Coronary artery (tissue), 2 donors: ENCODE measurements around the gene OLFM4.

ENCODE experiments used
- DNase-seq: peaks from one replicate; pipeline ENCODE4 v3.0.0-alpha.2; 2017; ENCODE audit warnings: low spot score
- H3K27ac ChIP-seq, 2 donors: fragments of 200-600 bp; sonication (generic); one replicate each; pipeline ENCODE4 v1.5.1; 2016 to 2019
- H3K4me3 ChIP-seq: fragments of 200-600 bp; sonication (generic); 2 replicates; pipeline ENCODE4 v1.5.1; 2016; ENCODE audit warnings: mild to moderate bottlenecking, moderate library complexity
- TF ChIP-seq, protein P1 (sequence below): fragments of 200-600 bp; sonication (generic); IDR thresholded peaks from one replicate; pipeline ENCODE4 v1.5.1; 2019; ENCODE audit warnings: antibody characterized with exemption

OLFM4 gene

DNA sequence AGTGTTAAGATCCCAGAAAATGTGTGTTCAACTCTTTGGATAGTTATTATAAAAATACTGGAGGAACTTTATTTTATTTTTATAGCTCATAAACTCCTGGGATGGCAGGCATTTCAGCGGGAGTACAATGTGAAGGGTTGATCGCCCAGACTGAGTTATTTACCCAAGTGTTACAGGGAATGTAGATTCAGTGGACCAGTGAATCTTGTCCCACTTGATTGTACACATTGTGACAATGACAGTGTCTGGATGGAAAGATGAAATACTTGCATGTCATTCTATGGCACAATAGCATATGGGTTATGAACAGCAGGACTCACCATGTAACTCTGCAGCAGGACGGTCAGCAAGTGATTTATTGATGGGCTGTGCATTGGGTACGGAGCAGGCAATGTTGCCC lies 20.3 kb downstream of the OLFM4 start:
- DNase-seq: no peak
- TF ChIP-seq, protein P1, sequence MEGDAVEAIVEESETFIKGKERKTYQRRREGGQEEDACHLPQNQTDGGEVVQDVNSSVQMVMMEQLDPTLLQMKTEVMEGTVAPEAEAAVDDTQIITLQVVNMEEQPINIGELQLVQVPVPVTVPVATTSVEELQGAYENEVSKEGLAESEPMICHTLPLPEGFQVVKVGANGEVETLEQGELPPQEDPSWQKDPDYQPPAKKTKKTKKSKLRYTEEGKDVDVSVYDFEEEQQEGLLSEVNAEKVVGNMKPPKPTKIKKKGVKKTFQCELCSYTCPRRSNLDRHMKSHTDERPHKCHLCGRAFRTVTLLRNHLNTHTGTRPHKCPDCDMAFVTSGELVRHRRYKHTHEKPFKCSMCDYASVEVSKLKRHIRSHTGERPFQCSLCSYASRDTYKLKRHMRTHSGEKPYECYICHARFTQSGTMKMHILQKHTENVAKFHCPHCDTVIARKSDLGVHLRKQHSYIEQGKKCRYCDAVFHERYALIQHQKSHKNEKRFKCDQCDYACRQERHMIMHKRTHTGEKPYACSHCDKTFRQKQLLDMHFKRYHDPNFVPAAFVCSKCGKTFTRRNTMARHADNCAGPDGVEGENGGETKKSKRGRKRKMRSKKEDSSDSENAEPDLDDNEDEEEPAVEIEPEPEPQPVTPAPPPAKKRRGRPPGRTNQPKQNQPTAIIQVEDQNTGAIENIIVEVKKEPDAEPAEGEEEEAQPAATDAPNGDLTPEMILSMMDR: no peak
- no peak overlapping the region for H3K4me3 ChIP-seq
- no peak overlapping the region for H3K27ac ChIP-seq

DNA sequence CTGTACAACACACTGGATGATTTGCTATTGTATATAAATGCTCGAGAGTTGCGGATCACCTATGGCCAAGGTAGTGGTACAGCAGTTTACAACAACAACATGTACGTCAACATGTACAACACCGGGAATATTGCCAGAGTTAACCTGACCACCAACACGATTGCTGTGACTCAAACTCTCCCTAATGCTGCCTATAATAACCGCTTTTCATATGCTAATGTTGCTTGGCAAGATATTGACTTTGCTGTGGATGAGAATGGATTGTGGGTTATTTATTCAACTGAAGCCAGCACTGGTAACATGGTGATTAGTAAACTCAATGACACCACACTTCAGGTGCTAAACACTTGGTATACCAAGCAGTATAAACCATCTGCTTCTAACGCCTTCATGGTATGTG lies 21.5 kb downstream of the OLFM4 start:
- TF ChIP-seq, protein P1: no peak
- Histone ChIP-seq H3K27ac (no peak overlapping the region), H3K4me3 (no peak overlapping the region)
- no peak for DNase-seq

DNA sequence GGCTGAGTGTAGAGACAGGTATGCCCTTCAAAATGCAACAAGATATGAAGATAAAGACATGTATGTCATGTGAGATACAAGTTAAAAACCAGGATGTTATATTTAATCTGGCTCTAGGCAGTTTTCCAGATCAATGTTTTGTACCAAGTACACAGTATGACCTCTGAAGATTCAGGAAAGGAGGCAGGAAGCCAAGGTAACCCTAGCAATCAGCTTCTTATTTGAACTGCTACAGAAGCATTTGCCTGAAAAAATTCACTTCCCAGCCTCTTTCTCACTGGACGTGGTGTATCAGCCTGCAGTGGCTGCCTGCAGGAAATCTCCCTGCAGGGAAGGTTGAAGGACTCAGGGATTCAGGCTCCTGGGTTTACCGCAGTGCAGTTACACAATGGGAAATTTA lies 24.1 kb downstream of the OLFM4 start:
- TF ChIP-seq, protein P1: no peak
- Histone ChIP-seq H3K4me3 (no peak overlapping the region), H3K27ac (no peak overlapping the region)
- DNase-seq: no peak

DNA sequence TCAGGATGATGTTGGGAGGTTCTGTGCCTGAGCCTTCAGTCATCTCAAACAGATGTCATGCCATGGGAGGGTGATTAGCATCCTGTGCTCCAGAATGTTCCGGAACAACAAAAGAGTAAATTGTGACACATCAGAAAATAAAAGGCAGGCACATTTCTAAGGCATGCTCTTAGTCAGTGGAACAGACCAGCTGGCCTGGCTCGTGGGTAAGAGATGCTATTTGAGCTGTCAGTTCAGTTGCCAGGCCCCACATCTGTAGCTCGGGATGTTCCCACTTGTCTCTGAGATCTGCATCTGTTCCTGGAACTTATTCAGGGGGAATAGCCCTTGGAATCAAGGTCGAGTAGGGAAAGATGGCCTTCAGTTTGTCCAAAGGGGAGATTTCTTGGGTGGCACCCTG lies 26.0 kb downstream of the OLFM4 start:
- Histone ChIP-seq H3K27ac (no peak overlapping the region), H3K4me3 (no peak overlapping the region)
- no peak for DNase-seq
- TF ChIP-seq, protein P1: no peak

DNA sequence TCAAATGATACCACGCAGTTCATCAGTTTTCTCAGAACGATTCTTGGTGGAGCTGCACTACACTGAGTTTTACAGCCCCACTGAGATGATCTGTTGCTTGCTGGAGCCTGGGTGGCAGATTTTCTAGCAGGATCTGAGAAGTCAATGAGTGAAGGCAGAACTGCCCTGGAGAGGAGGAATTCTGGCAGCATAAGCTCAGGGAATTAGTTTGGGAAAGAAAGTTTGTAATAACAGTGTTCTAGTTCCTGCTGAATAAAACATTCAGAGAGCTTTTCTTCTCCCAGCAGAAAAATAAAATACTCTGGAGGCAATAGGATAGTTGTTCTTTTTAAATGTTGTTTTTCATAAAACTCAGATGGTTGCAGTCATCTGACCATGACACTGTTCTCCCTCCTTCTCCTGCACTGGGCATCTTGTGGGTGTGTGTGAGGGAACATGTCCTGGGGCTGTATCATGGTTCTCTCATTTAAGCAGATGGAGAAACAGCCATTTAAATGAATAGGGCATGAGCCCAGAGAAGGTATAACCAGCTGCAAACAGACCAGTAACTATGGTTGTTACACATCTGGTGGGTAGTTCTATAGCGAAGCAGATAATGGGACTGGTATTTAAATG lies 29.6 kb downstream of the OLFM4 start:
- DNase-seq: no peak
- TF ChIP-seq, protein P1: no peak
- Histone ChIP-seq H3K4me3 (no peak overlapping the region), H3K27ac (no peak overlapping the region)

DNA sequence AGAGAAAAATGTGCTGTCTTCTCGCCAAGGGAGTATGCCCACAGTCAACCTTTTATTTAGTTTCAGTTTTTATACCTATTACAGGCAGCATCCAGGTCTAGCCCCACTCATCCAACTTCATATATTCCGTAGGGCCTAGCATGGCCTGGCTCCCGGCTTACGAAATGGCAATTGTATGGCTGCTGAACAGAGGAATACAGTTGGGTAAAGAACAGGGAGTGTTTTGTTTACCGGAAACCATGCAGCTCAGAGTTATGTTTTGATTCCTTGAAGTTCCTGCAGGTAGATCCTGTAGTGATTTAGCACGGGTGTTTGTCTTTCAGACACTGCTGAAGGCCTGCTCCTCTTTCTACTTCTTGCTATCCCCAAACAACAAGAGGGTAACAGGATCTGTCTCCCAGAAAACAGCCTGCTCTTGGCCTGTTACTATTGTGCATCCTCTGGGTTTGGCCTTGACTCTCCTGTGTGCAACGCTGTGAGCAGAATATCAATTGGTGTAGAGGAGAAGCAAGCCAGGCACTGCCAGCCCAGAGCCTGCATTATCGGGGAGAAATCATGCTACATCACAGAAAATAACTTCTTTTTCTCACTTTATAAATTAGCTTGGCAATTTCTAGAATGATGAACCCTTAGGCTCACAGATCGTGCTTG lies 32.4 kb downstream of the OLFM4 start:
- DNase-seq: no peak
- Histone ChIP-seq H3K27ac (no peak overlapping the region), H3K4me3 (no peak overlapping the region)
- TF ChIP-seq, protein P1: no peak

DNA sequence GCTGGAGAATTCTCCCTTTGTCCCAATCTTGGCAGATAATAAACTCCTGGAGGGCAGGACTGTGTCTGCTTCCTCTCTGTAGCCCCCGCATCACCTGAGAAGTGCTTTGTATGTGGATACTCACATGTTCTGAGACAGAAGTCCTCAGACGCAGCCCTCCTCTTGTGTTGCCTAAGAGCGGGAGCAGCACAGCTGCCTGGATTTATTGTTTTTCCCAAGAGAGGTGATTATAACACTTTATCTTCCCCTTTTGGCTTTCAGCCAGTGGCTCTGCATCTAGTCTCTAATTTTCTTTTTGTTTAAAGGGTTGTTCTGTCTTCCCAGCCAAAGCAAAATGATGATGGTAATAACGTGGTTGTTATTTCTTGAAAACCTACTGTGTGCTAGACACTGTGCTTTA lies 36.1 kb downstream of the OLFM4 start:
- Histone ChIP-seq H3K4me3 (no peak overlapping the region), H3K27ac (no peak overlapping the region)
- TF ChIP-seq, protein P1: no peak
- no peak for DNase-seq
